A549 treated with Hydrocortisone at 1 μM for 4 hours (cell line): ENCODE measurements around the gene RILP. TPM values are rescaled to one million over a fixed set of nuclear protein-coding genes. Genes with fewer than 3 reads are reported as not detected.

Experiments used
- total RNA-seq: library from RNA; stranded (reverse); fragments of 200-300 nt; extraction: Qiagen RNA extraction; gene quantifications from 5 replicates; pipeline ENCODE4 v1.2.3, GENCODE V29; 2022

The RILP gene, protein sequence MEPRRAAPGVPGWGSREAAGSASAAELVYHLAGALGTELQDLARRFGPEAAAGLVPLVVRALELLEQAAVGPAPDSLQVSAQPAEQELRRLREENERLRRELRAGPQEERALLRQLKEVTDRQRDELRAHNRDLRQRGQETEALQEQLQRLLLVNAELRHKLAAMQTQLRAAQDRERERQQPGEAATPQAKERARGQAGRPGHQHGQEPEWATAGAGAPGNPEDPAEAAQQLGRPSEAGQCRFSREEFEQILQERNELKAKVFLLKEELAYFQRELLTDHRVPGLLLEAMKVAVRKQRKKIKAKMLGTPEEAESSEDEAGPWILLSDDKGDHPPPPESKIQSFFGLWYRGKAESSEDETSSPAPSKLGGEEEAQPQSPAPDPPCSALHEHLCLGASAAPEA
- 11.5 to 19.8 TPM (median 16.9 TPM) in 5 replicates for total RNA-seq

DNA sequence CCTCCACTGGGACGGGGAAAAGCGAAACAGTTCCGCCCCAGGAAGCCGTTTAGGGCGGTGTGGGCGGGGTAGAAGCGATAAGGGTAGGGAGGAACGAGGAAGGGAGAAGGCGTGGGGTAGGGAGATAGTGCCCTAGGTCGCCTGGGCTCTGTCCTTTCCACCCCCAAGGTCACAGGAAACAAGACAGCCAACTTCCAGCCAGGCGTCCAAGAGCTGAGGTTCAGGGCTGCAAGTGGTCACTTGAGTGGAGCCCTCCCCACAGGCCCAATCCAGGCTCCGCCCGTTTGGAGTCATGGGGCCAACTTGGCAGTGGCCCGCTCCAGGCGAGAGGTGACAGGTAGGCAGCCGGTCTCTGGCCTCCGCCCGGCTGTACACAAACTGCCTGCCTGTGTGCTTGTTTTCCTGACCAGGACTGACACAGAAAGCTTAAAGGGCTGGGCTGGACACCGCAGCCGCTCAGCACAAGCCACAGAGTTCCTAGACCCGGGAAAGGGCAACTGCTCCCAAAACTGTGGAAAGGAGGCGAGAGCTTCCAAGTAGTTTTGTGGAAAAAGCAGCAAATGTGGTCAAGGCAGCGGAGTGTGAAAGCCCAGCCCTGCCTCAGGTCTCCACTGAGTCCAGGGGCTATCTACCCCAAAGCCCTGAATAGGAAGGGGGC is at the start of gene RILP:
RILP (minus strand) TSS at position 23 of the 658 bp plus-strand sequence. CDS start 62 bp downstream, outside the sequence.

GRCh38 chr17:1684378-1685189 is 34.9 kb upstream of the RILP start, which contains the start of gene PRPF8:
Gene PRPF8 (minus strand): TSS chr17:1684867. CDS start chr17:1684571, 296 bp downstream.

DNA sequence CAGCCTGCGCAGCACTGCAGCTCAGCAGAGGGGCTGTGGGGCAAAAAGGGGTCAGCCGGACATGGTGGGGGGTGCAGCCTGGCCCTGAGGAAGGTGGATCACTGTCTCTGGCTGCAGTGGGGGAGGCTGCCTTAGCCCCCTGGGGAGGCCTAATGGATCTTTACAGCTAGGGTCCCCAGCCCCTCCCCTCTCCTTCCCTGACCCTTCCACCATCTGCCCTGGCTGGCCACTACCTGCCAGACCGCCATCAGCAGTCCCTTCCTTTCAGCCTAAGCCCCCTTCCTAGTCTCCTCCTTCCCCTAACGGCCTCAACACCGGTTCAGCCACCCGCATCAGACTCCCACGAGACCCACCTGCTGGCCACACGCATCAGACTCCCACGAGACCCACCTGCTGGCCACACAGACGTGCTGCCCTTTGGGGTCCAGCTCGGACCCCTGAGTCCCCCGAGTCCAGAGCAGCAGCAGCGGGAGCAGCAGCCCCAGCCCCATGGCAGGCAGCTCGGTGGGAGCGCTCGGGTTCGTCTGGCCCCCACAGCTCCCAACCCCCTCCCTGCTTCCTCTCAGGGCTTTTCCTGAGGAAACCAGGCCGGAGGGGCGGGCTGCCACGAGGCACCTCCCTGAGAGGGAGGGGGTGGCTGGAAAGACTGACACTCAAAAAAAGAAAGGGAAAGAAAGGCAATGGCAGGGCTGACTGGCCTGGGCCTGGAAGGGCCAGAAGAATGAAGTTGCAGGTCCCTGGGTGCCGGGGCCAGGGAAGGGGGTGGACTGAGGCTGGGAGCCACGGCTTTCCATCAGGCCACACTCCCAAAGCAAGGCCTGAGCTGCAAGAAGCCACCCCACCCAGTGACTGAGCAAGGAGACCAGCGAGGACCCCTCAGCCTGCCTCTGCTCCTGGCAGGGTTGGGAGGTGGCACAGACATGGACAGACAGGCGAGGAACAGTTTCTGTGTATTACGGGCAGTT is 4.2 kb downstream of the RILP start, which contains the start of gene SCARF1:
SCARF1 (minus strand) TSS at position 526 of the 965 bp plus-strand sequence; CDS start at position 491, 35 bp downstream.

GRCh38 chr17:1627982-1628855 is 21.4 kb downstream of the RILP start, which contains the start of gene SLC43A2:
Gene SLC43A2 (minus strand): TSS chr17:1628834. CDS start chr17:1627874, 960 bp downstream.

Other genes starting within 250 kb of the RILP start
- gene YWHAE, start 249.6 kb downstream of the RILP start, total RNA-seq, result 541 to 1,166 TPM (median 607 TPM) in 5 replicates
- 81.2 to 111 TPM (median 88.6 TPM) in 5 replicates for gene CRK, start 193.6 kb downstream of the RILP start, total RNA-seq
- 123 to 137 TPM (median 134 TPM) in 5 replicates for gene MYO1C, start 157.2 kb downstream of the RILP start, total RNA-seq
- gene INPP5K, start 133.3 kb downstream of the RILP start, total RNA-seq, result 24.1 to 26.5 TPM (median 25.8 TPM) in 5 replicates
- gene PITPNA, start 87.1 kb downstream of the RILP start, total RNA-seq, result 63.5 to 70.5 TPM (median 66.9 TPM) in 5 replicates
- gene SLC43A2, start 21.0 kb downstream of the RILP start, total RNA-seq, result 4.9 to 6.2 TPM (median 5.9 TPM) in 5 replicates
- 0.18 to 0.38 TPM (median 0.21 TPM) in 5 replicates for gene SCARF1, start 4.1 kb downstream of the RILP start, total RNA-seq
- gene PRPF8, start 35.0 kb upstream of the RILP start, total RNA-seq, result 246 to 278 TPM (median 255 TPM) in 5 replicates
- gene TLCD2, start 60.5 kb upstream of the RILP start, total RNA-seq, result 1.3 to 1.9 TPM (median 1.6 TPM) in 5 replicates
- gene WDR81, start 74.8 kb upstream of the RILP start, total RNA-seq, result 26.4 to 32.9 TPM (median 28.7 TPM) in 5 replicates
- 2.9 to 3.8 TPM (median 3.2 TPM) in 5 replicates for gene SERPINF2, start 93.0 kb upstream of the RILP start, total RNA-seq
- gene SERPINF1, start 112.2 kb upstream of the RILP start, total RNA-seq, result 1.8 to 3.8 TPM (median 2.2 TPM) in 5 replicates
- 8.5 to 10.2 TPM (median 9.1 TPM) in 5 replicates for gene SMYD4, start 180.0 kb upstream of the RILP start, total RNA-seq
- 68.4 to 79.3 TPM (median 75.0 TPM) in 5 replicates for gene RPA1, start 180.1 kb upstream of the RILP start, total RNA-seq